ENCODE results near the gene CHIT1.

The CHIT1 gene

GRCh38 chr1:203175237-203175826, 54.1 kb downstream of the CHIT1 start, which contains the start of gene MYBPH:
MYBPH (minus strand) TSS chr1:203175826; CDS start chr1:203175755, 71 bp downstream.
- DNase-seq (ENCODE audit: low spot score) = no peak

- no peak for DNase-seq (ENCODE audit: low spot score)
Observed at GRCh38 chr1:203174324-203174985, 55.0 kb downstream of the CHIT1 start.

DNA sequence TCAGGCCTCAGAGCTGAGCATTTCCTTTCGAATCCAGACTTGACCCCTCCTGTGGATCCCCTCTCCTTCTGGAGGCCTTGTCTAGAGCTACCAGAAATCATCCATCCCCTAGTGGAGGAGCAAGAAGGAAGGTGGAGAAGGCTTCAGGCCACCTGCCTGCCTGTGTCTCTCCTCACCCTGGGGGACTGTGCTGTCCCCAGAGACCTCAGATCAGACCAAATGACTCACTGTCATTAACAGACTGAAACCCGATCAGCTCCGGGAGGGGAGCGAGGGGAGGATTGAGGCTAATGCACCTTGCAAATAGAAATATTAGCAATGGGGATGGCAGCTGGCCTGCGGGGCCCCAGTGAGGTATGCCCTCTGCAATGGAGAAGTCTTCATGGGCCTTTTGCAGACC, 55.9 kb downstream of the CHIT1 start:
- DNase-seq (ENCODE audit: low spot score) = no peak

- DNase-seq (ENCODE audit: low spot score) = no peak
Observed at GRCh38 chr1:203173011-203173555, 56.4 kb downstream of the CHIT1 start.

GRCh38 chr1:203172184-203173010, 57.1 kb downstream of the CHIT1 start:
- peak; percentile 26 for DNase-seq (ENCODE audit: low spot score)

- DNase-seq (ENCODE audit: low spot score) = no peak
Observed at GRCh38 chr1:203171341-203172183, 57.9 kb downstream of the CHIT1 start.

DNA sequence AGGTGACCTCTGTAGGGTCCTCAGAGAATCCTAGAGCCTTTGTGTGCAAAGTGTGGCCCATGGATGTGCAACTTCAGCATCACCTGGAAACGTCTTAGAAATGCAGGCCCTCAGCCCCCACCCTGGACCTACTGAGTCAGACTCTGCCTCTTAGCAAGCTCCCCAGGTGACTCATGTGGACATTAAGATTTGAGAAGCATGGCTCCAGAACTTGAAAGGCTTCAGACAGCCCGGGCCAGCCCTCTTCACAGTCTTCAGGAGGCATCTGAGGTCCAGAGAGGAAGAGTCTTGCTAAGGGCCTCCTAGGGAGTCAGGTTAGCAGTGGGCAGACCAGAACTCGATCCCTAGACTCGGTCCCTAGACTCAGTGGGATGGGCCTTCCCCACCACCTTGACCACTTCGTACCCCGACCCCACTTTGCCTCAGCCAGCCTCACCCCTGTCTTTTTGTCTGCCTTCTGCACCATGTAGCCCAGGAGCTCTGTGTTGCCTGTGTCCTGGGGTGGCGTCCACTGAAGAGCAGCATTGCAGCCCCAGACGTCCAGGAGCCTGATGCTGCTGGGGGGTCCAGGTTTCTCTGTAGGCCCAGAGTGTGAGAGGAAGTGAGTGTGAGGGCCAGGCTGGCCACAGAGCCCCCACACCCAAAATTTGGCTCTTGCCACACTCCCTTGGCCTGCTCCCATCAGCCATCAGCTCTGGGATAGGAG, 58.7 kb downstream of the CHIT1 start:
- no peak for DNase-seq (ENCODE audit: low spot score)

DNA sequence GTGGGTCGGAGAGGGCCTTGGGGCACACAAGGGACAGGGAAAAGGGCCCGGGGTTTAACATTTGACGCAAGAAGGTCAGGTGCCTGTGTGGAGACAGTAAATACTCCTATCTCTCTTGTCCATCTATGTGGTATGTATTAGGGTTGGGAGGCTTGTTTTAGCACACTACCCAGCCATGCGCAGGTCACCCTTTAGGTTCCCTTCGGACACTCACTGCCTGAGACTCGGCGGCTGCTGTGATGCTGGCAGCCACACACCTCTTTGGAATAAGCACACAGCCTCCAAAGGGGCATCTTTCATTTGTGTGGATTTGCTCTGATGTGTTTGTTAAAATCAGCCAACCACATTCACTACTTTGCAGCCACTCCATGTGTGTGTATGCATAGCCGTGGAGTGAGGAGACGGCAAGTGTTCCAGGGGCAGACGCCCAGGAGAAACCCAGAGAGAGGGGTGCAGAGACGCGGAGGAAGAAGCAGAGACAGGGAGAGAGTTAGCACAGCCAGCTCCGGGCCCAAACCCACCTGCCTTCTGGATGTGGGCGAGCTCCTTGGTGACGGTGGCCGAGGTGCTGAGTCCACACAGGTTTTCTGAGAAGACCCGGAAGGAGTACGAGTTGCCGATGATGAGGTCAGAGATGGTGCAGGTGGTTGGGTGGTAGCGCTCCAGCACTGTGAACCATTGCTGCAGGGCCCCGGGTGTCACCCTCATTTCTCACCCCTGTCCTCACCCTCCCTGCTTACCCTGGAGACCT, 59.5 kb downstream of the CHIT1 start:
- DNase-seq (ENCODE audit: low spot score) = no peak

GRCh38 chr1:203168991-203169390, 60.5 kb downstream of the CHIT1 start:
- DNase-seq (ENCODE audit: low spot score) = no peak

GRCh38 chr1:203168256-203168786, 61.2 kb downstream of the CHIT1 start:
- no peak for DNase-seq (ENCODE audit: low spot score)

DNA sequence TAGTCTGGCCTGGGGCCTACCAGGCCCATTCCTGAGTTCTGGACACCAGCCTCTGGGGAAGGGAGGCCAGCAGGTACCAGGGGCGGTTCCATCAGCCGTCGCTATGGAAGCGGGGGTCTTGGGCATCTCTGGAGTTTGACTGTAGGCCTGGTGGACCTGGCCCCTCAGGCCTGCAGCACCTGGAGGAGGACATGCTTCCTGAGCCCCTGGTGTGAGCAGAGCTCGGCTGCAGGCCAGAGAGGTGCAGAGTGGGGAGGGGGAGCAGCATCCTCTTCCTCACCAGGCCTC, 61.6 kb downstream of the CHIT1 start:
- no peak for DNase-seq (ENCODE audit: low spot score)

GRCh38 chr1:203167026-203167912, 62.2 kb downstream of the CHIT1 start:
- no peak for DNase-seq (ENCODE audit: low spot score)

DNA sequence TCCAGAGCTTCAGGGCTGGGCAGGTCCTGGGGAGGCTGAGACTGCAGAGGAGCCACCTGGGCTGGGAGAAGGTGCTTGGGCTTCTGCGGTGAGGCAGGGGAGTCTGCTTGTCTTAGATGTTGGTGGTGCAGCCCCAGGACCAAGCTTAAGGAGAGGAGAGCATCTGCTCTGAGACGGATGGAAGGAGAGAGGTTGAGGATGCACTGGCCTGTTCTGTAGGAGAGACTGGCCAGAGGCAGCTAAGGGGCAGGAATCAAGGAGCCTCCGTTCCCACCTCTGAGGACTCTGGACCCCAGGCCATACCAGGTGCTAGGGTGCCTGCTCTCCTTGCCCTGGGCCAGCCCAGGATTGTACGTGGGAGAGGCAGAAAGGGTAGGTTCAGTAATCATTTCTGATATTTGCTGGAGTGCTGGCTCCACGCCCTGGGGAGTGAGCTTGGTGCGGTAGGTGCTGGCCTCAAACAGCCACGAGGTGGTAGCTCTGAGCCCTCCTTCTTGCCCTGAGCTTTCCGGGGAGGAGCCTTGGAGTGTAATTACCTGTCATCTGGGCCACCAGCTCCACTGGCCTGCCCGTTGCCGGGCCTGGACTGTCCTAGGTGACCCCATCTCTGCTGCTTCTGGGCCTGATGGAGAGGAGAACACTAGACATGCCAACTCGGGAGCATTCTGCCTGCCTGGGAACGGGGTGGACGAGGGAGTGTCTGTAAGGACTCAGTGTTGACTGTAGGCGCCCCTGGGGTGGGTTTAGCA, 63.1 kb downstream of the CHIT1 start:
- DNase-seq (ENCODE audit: low spot score) = no peak

Measured in CD4-positive, alpha-beta T cell treated with Interleukin-2 at 100 ng/mL for 4 hours (primary cell).